Measurements from ENCODE around the gene SLC6A13.

DNA sequence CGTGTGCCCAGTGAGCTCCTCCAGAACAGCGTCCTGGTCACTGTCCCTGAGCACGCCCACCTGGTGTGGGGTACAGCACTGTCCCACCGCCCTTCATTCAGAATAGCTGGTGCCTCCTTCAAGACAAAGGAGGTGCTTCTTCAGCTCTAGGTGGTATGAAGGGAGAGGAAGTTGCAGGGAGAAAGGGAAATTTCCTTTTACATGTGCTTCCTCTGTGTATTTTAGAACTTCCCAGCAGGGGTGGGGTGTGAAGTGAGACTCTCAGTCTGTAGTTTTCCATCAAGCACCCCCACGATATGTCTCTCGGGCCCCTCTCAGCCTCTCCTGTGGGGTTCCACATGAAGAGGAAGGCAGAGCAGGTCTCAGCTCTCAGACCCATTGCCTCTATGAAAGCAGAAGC, 47.5 kb downstream of the SLC6A13 start:
- TF ChIP-seq, protein P1, sequence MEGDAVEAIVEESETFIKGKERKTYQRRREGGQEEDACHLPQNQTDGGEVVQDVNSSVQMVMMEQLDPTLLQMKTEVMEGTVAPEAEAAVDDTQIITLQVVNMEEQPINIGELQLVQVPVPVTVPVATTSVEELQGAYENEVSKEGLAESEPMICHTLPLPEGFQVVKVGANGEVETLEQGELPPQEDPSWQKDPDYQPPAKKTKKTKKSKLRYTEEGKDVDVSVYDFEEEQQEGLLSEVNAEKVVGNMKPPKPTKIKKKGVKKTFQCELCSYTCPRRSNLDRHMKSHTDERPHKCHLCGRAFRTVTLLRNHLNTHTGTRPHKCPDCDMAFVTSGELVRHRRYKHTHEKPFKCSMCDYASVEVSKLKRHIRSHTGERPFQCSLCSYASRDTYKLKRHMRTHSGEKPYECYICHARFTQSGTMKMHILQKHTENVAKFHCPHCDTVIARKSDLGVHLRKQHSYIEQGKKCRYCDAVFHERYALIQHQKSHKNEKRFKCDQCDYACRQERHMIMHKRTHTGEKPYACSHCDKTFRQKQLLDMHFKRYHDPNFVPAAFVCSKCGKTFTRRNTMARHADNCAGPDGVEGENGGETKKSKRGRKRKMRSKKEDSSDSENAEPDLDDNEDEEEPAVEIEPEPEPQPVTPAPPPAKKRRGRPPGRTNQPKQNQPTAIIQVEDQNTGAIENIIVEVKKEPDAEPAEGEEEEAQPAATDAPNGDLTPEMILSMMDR (optimal IDR thresholded peaks at IDR 0.05 in 1 of 3, IDR thresholded peaks at IDR 0.05 in 1 of 3, conservative IDR thresholded peaks at IDR 0.05 in 1 of 3; ENCODE audit: extremely low read depth in 1 of 3, insufficient read depth in 2 of 3, low read length in 3 of 3) = no peak
- TF ChIP-seq EZH2 (IDR thresholded peaks at IDR 0.05; ENCODE audit: low read length) = no peak

Data from keratinocyte (primary cell).